ENCODE data around the gene TSPAN13. TPM values are rescaled to one million over a fixed set of nuclear protein-coding genes. Genes with fewer than 3 reads are reported as not detected.

The TSPAN13 gene
- total RNA-seq, 1 experiment from 2014 or later = 32.7 TPM

DNA sequence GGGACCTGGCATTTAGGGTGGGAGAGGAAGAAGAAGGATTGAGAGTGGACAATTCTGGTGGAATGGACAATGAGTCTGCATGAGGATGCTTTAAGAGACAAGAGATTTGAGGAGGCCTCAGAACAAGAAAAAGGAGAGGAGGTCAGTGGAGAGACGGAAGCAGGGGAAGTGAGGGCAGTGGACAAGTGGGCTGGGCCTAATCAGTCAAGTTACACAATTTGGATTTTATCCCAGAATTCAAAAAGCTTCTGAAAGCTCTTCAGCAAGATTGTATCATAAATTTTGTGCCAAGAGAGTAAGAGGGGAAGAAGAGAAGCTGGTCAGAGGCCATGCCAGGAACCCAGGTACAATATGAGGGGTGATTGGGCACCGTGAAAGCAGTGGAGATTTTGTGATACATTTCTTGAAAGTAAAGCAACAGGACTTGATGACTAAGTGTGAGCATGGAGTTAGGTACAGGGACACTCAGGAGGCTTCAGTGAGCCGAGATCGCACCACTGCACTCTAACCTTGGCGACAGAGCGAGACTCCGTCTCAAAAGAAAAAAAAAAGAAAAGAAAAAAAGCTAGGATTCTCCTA, 19.3 kb upstream of the TSPAN13 start:
- Mint-ChIP-seq H3K4me3 (no peak overlapping the region), H3K27me3 (ENCODE audit: low read depth) (no peaks in the 10 kb centered on the region), H3K36me3 (no peaks in the 10 kb centered on the region), H3K4me1 (peaks cover 16% of the 10 kb centered on the region), H3K27ac (no peak overlapping the region), H3K9me3 (no peaks in the 10 kb centered on the region)
- no peak for TF ChIP-seq RELA (CRISPR knock-in tag; IDR thresholded peaks at IDR 0.05; ENCODE audit: borderline replicate concordance)
- no peak for TF ChIP-seq JAZF1 (CRISPR knock-in tag; IDR thresholded peaks at IDR 0.05)
- TF ChIP-seq, protein P1, sequence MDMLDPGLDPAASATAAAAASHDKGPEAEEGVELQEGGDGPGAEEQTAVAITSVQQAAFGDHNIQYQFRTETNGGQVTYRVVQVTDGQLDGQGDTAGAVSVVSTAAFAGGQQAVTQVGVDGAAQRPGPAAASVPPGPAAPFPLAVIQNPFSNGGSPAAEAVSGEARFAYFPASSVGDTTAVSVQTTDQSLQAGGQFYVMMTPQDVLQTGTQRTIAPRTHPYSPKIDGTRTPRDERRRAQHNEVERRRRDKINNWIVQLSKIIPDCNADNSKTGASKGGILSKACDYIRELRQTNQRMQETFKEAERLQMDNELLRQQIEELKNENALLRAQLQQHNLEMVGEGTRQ (CRISPR knock-in tag; IDR thresholded peaks at IDR 0.05) = no peak
- TF ChIP-seq, protein P2, sequence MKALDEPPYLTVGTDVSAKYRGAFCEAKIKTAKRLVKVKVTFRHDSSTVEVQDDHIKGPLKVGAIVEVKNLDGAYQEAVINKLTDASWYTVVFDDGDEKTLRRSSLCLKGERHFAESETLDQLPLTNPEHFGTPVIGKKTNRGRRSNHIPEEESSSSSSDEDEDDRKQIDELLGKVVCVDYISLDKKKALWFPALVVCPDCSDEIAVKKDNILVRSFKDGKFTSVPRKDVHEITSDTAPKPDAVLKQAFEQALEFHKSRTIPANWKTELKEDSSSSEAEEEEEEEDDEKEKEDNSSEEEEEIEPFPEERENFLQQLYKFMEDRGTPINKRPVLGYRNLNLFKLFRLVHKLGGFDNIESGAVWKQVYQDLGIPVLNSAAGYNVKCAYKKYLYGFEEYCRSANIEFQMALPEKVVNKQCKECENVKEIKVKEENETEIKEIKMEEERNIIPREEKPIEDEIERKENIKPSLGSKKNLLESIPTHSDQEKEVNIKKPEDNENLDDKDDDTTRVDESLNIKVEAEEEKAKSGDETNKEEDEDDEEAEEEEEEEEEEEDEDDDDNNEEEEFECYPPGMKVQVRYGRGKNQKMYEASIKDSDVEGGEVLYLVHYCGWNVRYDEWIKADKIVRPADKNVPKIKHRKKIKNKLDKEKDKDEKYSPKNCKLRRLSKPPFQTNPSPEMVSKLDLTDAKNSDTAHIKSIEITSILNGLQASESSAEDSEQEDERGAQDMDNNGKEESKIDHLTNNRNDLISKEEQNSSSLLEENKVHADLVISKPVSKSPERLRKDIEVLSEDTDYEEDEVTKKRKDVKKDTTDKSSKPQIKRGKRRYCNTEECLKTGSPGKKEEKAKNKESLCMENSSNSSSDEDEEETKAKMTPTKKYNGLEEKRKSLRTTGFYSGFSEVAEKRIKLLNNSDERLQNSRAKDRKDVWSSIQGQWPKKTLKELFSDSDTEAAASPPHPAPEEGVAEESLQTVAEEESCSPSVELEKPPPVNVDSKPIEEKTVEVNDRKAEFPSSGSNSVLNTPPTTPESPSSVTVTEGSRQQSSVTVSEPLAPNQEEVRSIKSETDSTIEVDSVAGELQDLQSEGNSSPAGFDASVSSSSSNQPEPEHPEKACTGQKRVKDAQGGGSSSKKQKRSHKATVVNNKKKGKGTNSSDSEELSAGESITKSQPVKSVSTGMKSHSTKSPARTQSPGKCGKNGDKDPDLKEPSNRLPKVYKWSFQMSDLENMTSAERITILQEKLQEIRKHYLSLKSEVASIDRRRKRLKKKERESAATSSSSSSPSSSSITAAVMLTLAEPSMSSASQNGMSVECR (CRISPR knock-in tag; IDR thresholded peaks at IDR 0.05; ENCODE audit: borderline replicate concordance) = no peak
- no peak for TF ChIP-seq OVOL2 (CRISPR knock-in tag; IDR thresholded peaks at IDR 0.05; ENCODE audit: borderline replicate concordance)
- TF ChIP-seq, protein P3, sequence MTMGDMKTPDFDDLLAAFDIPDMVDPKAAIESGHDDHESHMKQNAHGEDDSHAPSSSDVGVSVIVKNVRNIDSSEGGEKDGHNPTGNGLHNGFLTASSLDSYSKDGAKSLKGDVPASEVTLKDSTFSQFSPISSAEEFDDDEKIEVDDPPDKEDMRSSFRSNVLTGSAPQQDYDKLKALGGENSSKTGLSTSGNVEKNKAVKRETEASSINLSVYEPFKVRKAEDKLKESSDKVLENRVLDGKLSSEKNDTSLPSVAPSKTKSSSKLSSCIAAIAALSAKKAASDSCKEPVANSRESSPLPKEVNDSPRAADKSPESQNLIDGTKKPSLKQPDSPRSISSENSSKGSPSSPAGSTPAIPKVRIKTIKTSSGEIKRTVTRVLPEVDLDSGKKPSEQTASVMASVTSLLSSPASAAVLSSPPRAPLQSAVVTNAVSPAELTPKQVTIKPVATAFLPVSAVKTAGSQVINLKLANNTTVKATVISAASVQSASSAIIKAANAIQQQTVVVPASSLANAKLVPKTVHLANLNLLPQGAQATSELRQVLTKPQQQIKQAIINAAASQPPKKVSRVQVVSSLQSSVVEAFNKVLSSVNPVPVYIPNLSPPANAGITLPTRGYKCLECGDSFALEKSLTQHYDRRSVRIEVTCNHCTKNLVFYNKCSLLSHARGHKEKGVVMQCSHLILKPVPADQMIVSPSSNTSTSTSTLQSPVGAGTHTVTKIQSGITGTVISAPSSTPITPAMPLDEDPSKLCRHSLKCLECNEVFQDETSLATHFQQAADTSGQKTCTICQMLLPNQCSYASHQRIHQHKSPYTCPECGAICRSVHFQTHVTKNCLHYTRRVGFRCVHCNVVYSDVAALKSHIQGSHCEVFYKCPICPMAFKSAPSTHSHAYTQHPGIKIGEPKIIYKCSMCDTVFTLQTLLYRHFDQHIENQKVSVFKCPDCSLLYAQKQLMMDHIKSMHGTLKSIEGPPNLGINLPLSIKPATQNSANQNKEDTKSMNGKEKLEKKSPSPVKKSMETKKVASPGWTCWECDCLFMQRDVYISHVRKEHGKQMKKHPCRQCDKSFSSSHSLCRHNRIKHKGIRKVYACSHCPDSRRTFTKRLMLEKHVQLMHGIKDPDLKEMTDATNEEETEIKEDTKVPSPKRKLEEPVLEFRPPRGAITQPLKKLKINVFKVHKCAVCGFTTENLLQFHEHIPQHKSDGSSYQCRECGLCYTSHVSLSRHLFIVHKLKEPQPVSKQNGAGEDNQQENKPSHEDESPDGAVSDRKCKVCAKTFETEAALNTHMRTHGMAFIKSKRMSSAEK (CRISPR knock-in tag; IDR thresholded peaks at IDR 0.05; ENCODE audit: borderline replicate concordance) = no peak
- TF ChIP-seq, protein P4, sequence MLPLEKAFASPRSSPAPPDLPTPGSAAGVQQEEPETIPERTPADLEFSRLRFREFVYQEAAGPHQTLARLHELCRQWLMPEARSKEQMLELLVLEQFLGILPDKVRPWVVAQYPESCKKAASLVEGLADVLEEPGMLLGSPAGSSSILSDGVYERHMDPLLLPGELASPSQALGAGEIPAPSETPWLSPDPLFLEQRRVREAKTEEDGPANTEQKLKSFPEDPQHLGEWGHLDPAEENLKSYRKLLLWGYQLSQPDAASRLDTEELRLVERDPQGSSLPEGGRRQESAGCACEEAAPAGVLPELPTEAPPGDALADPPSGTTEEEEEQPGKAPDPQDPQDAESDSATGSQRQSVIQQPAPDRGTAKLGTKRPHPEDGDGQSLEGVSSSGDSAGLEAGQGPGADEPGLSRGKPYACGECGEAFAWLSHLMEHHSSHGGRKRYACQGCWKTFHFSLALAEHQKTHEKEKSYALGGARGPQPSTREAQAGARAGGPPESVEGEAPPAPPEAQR (CRISPR knock-in tag; IDR thresholded peaks at IDR 0.05) = no peak
- TF ChIP-seq, protein P5, sequence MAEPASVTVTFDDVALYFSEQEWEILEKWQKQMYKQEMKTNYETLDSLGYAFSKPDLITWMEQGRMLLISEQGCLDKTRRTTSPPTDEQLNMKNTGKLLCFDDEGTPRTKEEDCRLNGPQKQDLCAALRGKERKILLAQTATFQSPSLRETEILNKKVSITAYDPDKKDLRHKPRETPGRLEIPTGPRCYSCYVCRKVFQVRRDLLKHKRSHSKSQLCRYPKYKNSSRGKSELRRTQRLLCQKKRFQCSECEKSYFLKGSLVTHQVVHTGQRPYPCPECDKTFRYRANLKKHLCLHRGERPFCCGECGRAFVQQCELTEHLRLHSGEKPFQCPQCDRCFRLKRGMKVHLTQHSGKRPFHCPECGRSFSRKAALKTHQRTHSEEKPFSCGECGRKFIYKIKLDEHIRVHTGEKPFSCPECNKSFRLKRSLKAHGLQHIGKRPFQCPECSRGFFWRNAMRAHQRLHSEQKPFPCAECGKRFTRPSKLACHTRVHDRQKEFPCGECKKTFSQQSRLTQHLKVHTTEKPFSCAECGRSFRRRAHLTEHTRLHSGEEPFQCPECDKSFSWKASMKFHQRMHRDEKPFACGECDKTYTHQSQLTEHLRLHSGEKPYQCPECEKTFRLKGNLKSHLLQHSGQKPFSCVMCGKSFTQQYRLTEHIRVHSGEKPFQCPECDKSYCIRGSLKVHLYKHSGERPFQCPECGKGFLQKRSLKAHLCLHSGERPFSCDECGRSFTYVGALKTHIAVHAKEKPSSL (CRISPR knock-in tag; conservative IDR thresholded peaks at IDR 0.05) = no peak
- TF ChIP-seq TP53 (CRISPR knock-in tag; IDR thresholded peaks at IDR 0.05) = no peak
- TF ChIP-seq, protein P6, sequence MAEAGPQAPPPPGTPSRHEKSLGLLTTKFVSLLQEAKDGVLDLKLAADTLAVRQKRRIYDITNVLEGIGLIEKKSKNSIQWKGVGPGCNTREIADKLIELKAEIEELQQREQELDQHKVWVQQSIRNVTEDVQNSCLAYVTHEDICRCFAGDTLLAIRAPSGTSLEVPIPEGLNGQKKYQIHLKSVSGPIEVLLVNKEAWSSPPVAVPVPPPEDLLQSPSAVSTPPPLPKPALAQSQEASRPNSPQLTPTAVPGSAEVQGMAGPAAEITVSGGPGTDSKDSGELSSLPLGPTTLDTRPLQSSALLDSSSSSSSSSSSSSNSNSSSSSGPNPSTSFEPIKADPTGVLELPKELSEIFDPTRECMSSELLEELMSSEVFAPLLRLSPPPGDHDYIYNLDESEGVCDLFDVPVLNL (CRISPR knock-in tag; IDR thresholded peaks at IDR 0.05; ENCODE audit: borderline replicate concordance, low read depth) = no peak
- no peak for TF ChIP-seq TEAD4 (CRISPR knock-in tag; IDR thresholded peaks at IDR 0.05)
- no peak for TF ChIP-seq FOXK1 (CRISPR knock-in tag; IDR thresholded peaks at IDR 0.05)
- TF ChIP-seq SOX15 (CRISPR knock-in tag; IDR thresholded peaks at IDR 0.05) = no peak
- TF ChIP-seq, protein P7, sequence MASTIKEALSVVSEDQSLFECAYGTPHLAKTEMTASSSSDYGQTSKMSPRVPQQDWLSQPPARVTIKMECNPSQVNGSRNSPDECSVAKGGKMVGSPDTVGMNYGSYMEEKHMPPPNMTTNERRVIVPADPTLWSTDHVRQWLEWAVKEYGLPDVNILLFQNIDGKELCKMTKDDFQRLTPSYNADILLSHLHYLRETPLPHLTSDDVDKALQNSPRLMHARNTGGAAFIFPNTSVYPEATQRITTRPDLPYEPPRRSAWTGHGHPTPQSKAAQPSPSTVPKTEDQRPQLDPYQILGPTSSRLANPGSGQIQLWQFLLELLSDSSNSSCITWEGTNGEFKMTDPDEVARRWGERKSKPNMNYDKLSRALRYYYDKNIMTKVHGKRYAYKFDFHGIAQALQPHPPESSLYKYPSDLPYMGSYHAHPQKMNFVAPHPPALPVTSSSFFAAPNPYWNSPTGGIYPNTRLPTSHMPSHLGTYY (CRISPR knock-in tag; IDR thresholded peaks at IDR 0.05) = no peak
- TF ChIP-seq FOXP1 (CRISPR knock-in tag; IDR thresholded peaks at IDR 0.05; ENCODE audit: borderline replicate concordance) = no peak
- TF ChIP-seq ZNF396 (CRISPR knock-in tag; IDR thresholded peaks at IDR 0.05; ENCODE audit: borderline replicate concordance) = no peak
- TF ChIP-seq NR1H2 (CRISPR knock-in tag; IDR thresholded peaks at IDR 0.05) = no peak
- TF ChIP-seq CREB1 (CRISPR knock-in tag; IDR thresholded peaks at IDR 0.05) = no peak
- ChIA-PET CTCF (no interaction called here), POLR2A (no interaction called here)
- ATAC-seq = no peak
- no peak for DNase-seq (ENCODE audit: low spot score)

Data from WTC11 (cell line).